IPS-18c (cell line): Measurements from ENCODE around the gene FAM25G.
"Not testable (repeated sequence)": the region's sequence is repeated elsewhere in the genome, so short reads cannot be mapped to it uniquely, and the experiment has no call there.

ENCODE experiments used
- H3K4me3 ChIP-seq: 2 replicates; pipeline ENCODE4 v1.7.0; 2013; ENCODE audit warnings: low read depth, mild to moderate bottlenecking, low read length, moderate library complexity; ENCODE audit not compliant: insufficient read depth
- H3K9me3 ChIP-seq: one replicate; pipeline ENCODE4 v1.6.1; 2013; ENCODE audit warnings: mild to moderate bottlenecking, low read length, moderate library complexity; ENCODE audit not compliant: control insufficient read depth, insufficient read depth

FAM25G gene

DNA sequence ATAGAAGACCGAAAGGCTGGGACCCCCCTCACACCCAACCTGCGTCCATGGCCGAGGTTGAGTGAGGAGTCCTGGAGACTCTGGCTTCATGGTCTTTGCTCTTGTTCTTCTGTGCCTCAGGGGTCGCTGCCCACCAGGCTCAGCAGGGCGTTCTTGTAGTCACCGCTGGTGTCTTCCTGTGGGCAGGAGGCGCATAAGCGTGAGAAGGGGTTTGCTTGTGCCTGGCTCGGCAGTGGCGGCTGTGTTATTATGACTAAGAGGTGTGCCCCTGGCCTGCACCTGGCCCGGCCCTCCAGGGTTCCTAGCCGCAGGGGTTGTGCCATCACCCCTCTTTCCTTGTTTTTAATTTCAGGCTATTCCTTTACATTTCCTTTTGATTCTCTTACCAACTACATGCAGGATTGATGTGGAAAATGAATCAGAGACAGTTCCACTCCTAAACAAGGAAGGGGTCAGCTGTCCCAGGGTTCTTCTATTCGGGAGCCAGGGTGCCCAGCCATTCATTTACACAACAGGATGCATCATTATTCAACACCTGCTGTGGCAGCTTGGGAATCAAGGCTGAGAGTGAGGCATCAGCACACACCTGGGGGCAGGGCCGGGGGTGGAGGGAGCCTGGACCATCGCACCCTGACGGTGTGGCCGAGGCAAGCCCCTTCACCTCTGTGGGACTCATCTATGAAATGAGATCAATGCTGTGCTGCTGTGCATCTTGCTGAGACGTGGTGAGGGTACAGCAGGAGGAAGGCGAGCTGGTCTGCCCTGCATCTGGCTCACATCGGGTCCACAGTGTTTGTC lies 22.6 kb downstream of the FAM25G start:
- H3K4me3 ChIP-seq, H3K9me3 ChIP-seq: not testable (repeated sequence)

DNA sequence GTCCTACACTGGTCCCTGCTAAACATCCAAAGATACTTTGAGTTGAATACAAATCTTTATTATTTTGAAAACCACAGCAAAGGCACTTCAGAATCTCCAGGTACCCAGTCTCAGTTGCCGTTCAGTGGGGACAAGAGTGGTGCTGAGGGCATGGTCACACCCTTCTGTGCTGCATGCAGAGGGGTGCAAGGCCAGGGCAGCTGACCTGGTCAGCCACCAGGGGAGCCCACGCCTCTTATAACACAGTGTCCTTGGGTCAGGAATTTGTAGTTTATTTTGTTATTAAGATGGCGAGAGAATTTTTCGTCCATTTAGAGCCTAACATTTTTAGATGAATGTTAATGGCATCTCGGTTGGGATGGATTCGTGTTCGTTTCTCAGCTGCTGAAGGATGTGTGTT lies 23.5 kb downstream of the FAM25G start:
- H3K9me3 ChIP-seq = not testable (repeated sequence)

DNA sequence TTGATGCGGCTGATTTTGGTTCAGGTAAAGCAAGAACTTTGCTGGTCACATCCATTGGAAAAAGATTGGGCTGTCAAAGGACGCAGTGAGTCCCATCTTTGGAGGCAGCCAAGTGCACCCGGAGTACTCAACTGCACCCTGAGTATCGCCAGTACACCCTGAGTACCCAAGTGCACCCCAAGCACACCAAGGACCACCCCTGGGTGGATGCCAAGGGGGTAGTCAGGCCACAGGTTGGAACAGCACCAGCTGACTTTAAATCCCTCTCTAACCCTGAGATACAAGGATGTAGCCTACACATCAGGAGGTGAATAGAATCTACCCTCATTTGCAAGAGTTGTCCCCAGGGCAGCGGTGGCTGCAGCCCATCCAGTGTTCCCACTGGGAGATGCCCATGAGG lies 24.0 kb downstream of the FAM25G start:
- H3K9me3 ChIP-seq, H3K4me3 ChIP-seq: not testable (repeated sequence)

More for the DNA sequence above, 23.5 kb downstream of the FAM25G start:
- not testable (repeated sequence) for H3K4me3 ChIP-seq

DNA sequence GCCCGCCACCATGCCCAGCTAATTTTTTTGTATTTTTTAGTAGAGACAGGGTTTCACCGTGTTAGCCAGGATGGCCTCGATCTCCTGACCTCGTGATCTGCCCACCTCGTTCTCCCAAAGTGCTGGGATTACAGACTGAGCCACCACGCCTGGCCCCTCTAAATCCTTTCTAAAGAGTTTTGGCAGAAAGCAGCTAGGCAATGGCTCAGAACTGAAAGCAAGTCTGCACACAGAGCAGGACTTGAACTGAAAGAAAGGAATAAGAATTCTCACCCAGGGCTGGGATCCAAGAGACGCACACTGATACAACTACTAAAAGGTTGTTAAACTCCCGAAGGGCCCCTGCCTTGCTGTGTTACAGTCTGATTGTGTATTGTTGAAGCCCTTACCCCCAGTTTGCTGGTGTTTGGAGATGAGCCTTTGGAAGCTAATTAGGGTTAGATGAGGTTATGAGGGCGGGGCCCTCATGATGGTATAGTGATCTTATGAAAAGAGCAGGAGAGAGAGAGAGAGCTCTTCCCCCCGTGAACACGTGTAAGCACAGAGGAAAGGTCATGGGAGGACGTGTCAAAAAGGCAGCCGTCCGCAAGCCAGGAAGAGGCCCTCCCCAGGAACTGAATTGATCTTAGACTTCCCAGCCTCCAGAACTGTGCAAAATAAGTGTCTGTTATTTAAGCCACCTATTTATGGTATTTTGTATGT lies 26.1 kb downstream of the FAM25G start:
- not testable (repeated sequence) for H3K9me3 ChIP-seq, H3K4me3 ChIP-seq

DNA sequence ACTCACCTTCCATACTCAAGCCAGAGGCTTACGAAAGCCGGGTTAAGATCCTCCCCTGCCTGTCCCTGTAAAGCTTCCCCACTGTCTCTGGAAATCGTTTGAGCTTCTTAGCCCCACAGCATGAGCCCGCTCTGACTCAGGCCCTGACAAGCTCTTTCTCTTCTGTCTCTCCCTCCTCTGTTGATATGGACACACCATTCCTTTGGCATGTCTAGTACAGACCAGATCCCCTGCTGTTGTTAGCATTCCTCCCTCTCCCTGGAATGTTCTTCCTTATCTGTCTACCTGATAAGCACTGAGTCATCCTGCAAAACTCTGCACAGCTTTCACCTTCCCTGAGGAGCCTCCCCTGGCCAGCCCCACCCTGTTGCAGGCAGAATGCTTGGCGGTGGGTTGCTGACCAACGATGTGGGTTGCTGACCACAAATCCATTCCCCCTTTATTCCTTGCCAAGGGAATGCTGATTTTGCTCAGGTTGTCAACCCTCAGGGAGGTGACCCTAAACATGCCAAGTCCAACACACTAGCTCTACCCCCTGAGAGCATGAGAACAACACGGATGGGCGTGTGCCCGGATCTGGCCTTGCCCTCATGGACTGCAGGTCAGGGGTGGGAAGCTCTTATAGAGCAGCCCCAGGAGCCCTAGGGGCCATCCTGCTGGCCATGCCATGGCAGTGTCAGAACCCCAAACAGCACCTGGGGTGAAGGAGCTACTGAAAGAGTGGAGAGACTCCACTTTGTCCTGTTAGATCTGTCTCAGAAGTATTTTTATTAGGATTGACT lies 28.7 kb downstream of the FAM25G start:
- not testable (repeated sequence) for H3K9me3 ChIP-seq, H3K4me3 ChIP-seq

DNA sequence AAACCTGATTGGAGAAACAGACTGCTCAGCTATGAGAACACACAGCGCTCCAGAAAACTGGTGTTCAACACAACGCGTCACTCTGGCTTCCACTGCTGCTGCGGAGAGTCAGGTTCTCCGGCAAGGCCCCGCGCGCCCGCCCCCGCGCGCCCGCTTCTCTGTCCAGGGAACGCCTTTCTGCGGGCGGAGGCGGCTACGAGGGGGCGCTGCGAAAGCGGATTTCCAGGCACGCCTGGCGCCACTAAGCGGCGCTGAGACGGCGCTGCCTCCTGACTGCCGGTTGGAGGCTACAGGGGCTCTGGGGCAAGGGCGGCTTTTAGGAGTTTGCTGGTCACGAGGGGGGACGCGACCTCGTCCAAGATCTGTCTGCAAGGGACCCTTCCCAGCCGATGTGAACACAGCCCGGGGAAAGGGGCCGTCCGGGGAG lies 30.2 kb downstream of the FAM25G start:
- not testable (repeated sequence) for H3K9me3 ChIP-seq, H3K4me3 ChIP-seq

DNA sequence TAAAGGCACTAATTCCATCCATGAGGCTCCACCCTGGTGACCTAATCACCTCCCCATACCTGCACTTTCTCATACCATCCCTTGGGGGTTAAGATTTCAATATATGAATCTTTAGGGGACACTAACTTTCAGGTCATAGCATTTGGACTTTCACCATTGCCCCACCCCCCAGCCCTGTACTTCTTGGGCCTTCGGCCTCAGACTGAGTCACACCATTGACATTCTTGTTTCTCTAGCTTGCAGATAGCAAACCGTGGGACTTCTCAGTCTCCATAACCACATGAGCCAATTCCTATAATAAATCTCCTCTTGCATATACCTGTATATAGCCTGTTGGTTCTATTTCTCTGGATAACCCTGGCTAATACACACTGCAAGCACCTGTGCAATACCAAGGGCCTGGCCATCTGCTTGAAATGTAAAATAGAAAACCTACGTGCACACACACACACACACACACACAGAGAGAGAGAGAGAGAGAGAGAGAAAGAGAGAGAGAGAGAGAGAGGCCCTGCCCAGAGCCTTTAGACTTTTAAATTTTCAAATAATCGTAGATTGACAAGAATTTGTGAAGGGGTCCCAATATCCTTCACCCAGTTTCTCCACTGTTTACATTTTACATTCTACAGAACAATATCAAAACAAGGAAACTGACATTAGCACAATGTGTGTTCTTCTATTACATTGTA lies 32.9 kb downstream of the FAM25G start:
- Histone ChIP-seq H3K4me3 (no peak overlapping the region), H3K9me3 (no peaks in the 10 kb centered on the region)

DNA sequence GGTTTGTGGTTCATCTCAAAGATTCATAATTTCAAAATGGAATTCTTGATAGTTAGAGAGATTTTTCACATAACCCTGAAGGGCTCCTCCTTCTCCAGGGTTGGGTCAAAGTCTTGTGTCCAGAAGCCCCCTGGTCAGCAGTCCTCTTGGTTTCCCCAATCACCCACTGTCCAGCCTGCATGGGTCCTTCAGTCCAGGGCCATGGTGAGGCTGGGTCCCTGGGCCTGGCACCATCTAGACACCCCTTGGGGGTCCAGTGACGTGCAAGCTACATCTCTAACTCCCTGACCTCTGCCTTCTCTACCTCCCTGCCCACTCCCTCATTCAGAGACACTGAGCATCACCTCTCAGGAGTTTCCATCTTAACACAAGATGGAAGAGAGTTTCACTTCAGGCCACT lies 33.7 kb downstream of the FAM25G start:
- peaks cover 2% of the 10 kb centered on the region for H3K9me3 ChIP-seq
- no peak overlapping the region for H3K4me3 ChIP-seq

DNA sequence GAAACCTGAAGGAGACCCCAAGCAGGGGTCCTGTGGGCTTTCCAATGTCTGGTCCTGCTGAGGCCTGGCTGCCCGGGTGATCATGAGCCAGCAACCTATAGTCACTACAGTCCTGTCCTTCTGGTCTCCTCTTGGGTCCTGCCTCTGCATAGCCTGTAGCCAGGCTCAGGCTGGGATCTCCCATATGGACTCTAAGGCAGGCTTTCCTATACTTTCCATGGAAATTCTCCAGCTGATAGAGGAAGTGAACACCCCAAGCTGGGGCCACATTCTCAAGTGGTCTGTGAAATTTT lies 34.0 kb downstream of the FAM25G start:
- Histone ChIP-seq H3K4me3 (no peak overlapping the region), H3K9me3 (peaks cover 2% of the 10 kb centered on the region)

DNA sequence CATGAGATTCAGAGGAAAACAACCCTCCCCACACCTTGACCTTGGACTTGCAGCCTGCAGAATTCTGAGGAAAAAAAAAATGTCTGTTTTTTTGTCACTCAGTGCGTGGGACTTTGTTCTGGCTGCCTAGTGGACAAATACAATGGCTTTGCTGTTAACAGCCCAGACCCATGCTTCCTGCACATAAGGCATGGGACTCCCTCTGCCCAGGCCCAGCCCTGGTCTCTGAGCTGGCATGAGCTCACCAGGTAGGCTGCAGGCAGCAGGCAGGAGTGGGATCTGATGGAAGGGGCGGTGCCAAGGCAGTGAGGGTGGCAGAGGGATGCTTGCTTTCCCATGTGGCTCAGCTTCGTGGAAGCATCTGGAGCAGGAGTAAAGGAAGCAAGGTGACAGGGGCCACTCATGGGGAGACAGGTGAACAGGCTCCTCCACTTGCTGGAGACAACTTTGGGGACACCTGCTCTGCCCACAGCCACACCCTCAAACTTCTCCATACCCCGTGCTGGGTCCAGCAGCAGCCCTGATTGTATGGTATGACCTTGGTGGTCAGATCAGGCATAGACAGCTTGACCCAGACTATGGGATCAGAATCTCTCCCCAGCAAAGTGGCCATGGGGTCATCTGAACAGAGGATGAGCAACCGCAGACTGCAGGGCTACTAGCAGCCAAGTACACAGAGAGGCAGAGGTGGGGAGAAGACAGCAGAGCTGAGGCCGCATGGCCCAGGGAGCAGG lies 34.5 kb downstream of the FAM25G start:
- Histone ChIP-seq H3K9me3 (peaks cover 2% of the 10 kb centered on the region), H3K4me3 (no peak overlapping the region)

DNA sequence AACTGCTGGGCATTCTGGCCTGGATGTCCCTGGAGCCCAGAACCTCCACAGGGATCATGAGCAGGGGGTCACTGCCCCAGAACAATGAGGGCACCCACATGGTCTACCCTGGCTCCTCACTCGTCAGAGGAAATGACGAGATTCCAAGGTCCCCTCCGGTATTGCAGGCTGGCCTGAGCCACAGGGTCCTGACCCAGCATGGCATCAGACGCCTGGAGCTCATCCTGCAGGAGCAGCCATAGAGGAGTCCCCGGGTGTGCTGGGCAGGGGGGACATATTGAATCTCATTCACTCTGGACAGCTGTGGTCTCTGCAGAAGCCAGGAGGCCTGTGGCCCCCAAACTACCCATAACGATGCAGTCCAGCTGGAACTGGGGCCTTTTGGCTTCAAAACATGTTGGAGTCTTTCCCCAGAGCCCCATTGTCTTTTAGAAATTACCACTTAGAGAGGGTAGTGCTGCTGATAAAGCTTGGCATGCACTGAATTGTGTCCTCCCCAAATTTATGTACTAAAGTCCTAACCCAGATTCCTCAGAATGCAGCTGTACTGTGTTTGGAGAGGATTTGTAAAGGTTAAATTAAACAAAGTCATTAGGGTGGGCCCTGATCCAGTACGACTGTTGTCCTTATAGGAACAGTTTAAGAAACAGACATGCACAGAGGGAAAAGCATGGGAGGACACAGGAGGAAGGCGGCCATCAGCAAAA lies 35.3 kb downstream of the FAM25G start:
- H3K9me3 ChIP-seq = peaks cover 2% of the 10 kb centered on the region
- H3K4me3 ChIP-seq = no peak overlapping the region

DNA sequence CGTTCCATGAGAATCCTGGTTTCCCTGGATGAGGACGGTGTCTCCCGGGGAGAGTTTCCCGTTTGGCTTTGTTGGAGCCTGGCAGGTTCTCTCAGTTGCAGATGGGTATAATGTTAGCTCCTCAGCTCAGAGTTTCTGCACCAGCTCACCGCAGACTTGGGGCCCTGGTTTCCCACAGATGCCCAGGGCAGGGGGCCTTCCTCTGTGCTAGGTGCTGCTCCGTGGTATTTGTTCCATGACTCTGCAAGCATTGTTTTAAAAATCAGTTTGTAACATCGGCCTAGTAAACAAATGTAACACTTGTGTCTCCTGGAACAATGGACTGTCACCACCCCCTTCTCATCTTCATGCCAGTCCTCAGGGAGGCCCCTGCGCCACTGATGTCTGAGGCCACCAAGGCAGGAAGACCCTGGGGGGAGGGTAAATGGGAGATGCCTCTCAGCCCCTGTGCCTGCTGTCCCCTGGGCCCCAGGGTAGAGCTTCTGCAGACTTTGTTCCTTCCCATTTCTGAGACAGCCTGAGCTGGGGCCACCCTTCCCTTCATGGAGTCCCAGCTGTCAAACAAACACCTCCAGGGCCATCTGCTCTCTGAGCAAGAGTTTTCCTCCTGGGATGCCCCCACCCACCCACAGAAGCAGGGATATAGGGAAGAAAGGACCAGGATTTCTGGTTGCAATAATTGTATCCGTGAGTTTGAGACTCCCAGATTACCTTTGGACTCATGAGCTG lies 36.0 kb downstream of the FAM25G start:
- H3K4me3 ChIP-seq, H3K9me3 ChIP-seq: not testable (repeated sequence)

DNA sequence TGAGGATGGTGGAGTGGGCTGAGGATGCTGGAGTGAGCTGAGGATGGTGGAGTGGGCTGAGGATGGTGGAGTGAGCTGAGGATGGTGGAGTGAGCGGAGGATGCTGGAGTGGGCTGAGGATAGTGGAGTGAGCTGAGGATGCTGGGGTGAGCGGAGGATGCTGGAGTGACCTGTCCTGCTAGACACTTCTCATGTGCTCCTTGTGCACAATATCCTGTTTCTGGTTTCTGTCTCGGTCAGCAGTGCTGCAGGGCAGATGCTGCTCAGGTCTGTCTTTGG lies 36.8 kb downstream of the FAM25G start:
- H3K9me3 ChIP-seq = peaks cover 2% of the 10 kb centered on the region
- H3K4me3 ChIP-seq = no peak overlapping the region

DNA sequence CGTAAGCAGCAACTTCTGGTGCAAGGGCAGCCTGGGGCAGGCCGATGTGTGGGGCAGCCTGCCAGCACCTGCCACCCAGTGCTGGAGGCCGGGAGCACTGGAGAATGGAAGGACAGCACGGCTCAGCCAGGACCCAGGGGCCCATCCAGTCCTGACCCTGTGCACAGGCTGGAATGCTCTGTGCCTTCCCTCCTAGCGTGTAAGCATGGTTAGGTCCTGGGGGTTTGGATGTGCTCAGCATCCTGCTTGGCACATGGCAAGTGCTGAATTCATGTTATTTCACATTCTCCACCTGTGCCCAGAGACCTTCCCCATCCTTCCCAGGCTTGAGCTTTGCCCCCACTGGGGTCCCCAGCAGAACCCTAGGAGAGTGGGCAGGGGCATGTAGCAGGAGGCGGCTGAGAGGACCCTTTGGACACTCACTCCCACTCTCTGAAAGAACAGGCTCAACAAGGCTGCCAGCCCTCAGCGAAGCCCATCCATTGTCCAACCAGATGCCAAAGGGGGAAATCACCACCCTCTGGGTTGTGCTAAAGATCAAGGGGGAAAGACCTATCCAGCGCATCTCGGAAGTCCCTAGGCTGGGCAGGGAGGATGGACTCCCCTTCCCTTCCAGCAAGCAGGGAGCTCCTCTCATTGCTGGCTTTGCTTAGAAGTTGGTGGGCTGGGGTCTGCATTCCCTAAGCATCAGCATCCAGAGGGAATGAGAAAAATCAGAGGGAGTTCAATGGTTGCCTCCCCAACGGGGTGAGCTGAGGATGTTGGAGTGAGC lies 37.3 kb downstream of the FAM25G start:
- H3K4me3 ChIP-seq = no peak overlapping the region
- peaks cover 2% of the 10 kb centered on the region for H3K9me3 ChIP-seq

DNA sequence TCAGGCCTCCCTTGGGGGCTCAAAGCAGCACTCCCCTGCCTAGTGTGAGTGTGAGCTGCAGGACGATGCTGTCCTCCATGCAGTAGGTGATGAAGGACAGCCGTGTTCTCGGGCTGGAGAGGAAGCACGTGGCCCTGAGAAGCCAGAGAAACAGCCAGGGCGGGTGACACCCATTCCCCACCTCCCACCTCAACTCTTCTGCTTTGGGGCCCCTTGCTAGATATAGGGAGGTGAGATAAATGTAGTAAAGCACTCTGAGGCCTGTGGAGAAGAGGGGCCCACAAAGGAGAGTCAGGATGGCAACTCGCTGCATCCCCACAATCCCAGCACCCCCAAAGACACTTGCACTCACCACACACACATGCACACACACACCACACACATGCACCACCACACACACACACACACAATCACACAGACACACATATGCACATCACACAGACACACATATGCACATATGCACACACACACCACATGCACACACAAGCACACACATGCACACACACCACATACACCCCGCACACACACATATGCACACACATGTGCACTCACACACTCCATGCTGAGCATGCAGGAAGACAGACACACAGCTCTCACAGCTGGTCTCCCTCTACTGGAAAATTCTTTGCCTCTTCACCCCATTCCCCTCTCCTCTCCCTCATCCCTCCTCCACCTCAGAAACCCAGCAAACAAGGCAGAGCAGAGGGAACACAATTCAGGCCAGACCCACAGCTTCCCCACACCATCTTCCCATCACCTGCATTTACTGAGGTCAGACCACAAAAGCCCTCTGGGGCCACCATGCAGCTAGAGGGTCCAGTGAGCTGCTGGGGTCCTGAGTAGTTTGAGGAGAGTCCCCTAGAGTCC lies 38.1 kb downstream of the FAM25G start:
- no peak overlapping the region for H3K4me3 ChIP-seq
- peaks cover 2% of the 10 kb centered on the region for H3K9me3 ChIP-seq
